ENCODE results near the gene GDAP1L1.

GRCh38 chr20:44200983-44201382 is 46.1 kb upstream of the GDAP1L1 start:
- TF ChIP-seq CTCF (IDR thresholded peaks at IDR 0.05) (no peak), POLR2A (IDR thresholded peaks at IDR 0.05) (no peak)

Measured in transverse colon (tissue), 3 donors.